ENCODE measurements around the gene KNTC1. TPM values are rescaled to one million over a fixed set of nuclear protein-coding genes. Genes with fewer than 3 reads are reported as not detected.
A peak's percentile ranks its signal among the peaks of the same experiment; 100 is the strongest.
"Not testable (repeated sequence)": the region's sequence is repeated elsewhere in the genome, so short reads cannot be mapped to it uniquely, and the experiment has no call there.

The KNTC1 gene
- 10 to 100 TPM in 3 of 4 donors, 1 to 10 TPM in 1; 7.4 to 61.5 (median 13.9) TPM for total RNA-seq

- H3K27ac ChIP-seq = peak within 1 kb of the TSS; percentile 94 to 98
- no peaks in the 10 kb centered on the region for H3K36me3 ChIP-seq
- H3K27me3 ChIP-seq = no peaks in the 10 kb centered on the region
- TF ChIP-seq CTCF (IDR thresholded peaks at IDR 0.05) (peak in 1 of 4 experiments; percentile 18), POLR2A (IDR thresholded peaks at IDR 0.05) (peak; percentile 86 to 94)
- peaks cover 0 to 16% of the 10 kb centered on the region in 2 donors for H3K4me1 ChIP-seq
- H3K4me3 ChIP-seq = peak within 1 kb of the TSS; percentile 75 to 83
- intact Hi-C loops (cut with DNase I; ENCODE audit: low total_unique reads) = no loop called here
- H3K9me3 ChIP-seq = no peaks in the 10 kb centered on the region
- DNase-seq = peak; percentile 98 to 99
Measured at GRCh38 chr12:122526683-122527477, at the start of gene KNTC1, which contains the start of gene RSRC2. Gene KNTC1, plus strand, starts transcription at chr12:122527249. Its CDS starts 2,815 bp downstream, at chr12:122530064. Gene RSRC2, minus strand, starts transcription at chr12:122526936. Its CDS starts 83 bp downstream, at chr12:122526853.

- Histone ChIP-seq H3K4me3 (no peak overlapping the region), H3K9me3 (no peaks in the 10 kb centered on the region), H3K4me1 (no peaks in the 10 kb centered on the region), H3K27me3 (no peaks in the 10 kb centered on the region), H3K27ac (no peak overlapping the region), H3K36me3 (no peaks in the 10 kb centered on the region)
- no peak for DNase-seq
- no peak for TF ChIP-seq POLR2A (IDR thresholded peaks at IDR 0.05)
- TF ChIP-seq CTCF (IDR thresholded peaks at IDR 0.05) = no peak
- intact Hi-C loops (cut with DNase I; ENCODE audit: low total_unique reads) = no loop called here
Measured at GRCh38 chr12:122480753-122481152, 46.3 kb upstream of the KNTC1 start.

GRCh38 chr12:122481861-122482260 lies 45.2 kb upstream of the KNTC1 start:
- no peaks in the 10 kb centered on the region for H3K9me3 ChIP-seq
- no peak overlapping the region for H3K27ac ChIP-seq
- no peaks in the 10 kb centered on the region for H3K27me3 ChIP-seq
- no peak for TF ChIP-seq POLR2A (IDR thresholded peaks at IDR 0.05)
- TF ChIP-seq CTCF (IDR thresholded peaks at IDR 0.05) = no peak
- H3K4me3 ChIP-seq = no peak overlapping the region
- DNase-seq = no peak
- H3K4me1 ChIP-seq = no peaks in the 10 kb centered on the region
- H3K36me3 ChIP-seq = no peaks in the 10 kb centered on the region
- intact Hi-C loops (cut with DNase I; ENCODE audit: low total_unique reads) = no loop called here

GRCh38 chr12:122483969-122484368 lies 43.1 kb upstream of the KNTC1 start:
- TF ChIP-seq CTCF (IDR thresholded peaks at IDR 0.05) (no peak), POLR2A (IDR thresholded peaks at IDR 0.05) (no peak)
- Histone ChIP-seq H3K27ac (no peak overlapping the region), H3K36me3 (no peaks in the 10 kb centered on the region), H3K4me3 (no peak overlapping the region), H3K27me3 (no peaks in the 10 kb centered on the region), H3K4me1 (no peaks in the 10 kb centered on the region), H3K9me3 (no peaks in the 10 kb centered on the region)
- intact Hi-C loops (cut with DNase I; ENCODE audit: low total_unique reads) = no loop called here
- no peak for DNase-seq

- H3K27ac ChIP-seq; H3K4me3 ChIP-seq; H3K36me3 ChIP-seq; intact Hi-C loops (cut with DNase I; ENCODE audit: low total_unique reads); H3K27me3 ChIP-seq; H3K9me3 ChIP-seq; DNase-seq; H3K4me1 ChIP-seq: not testable (repeated sequence)
Measured at GRCh38 chr12:122484385-122484784, 42.7 kb upstream of the KNTC1 start.

GRCh38 chr12:122486360-122486759 lies 40.7 kb upstream of the KNTC1 start:
- intact Hi-C loops (cut with DNase I; ENCODE audit: low total_unique reads); H3K9me3 ChIP-seq; H3K27ac ChIP-seq; DNase-seq; H3K36me3 ChIP-seq; H3K4me1 ChIP-seq; H3K4me3 ChIP-seq; H3K27me3 ChIP-seq: not testable (repeated sequence)

Measured in uterus (tissue), 4 donors.